Activated CD4-positive, alpha-beta memory T cell treated with anti-CD3 and anti-CD28 coated beads for 36 hours (primary cell): ENCODE measurements around the gene KRTAP5-3. TPM values are rescaled to one million over a fixed set of nuclear protein-coding genes. Genes with fewer than 3 reads are reported as not detected.

Experiments used
- CTCF ChIA-PET: fragments of 350-600 bp; sonication (Branson Sonifier 250); formaldehyde crosslinking; loops from one replicate; lab custom pipeline; 2021; ENCODE audit warnings: antibody characterized with exemption, inconsistent platforms; lab: Charles Lee
- POLR2A ChIA-PET: fragments of 350-600 bp; sonication (Branson Sonifier 250); formaldehyde crosslinking; loops from one replicate; lab custom pipeline; 2021; ENCODE audit warnings: antibody characterized with exemption; lab: Charles Lee
- DNase-seq: peaks from one replicate; pipeline ENCODE4 v3.0.0-alpha.2; 2020
- H3K27ac Mint-ChIP-seq: one replicate; pipeline ENCODE4 v1.8.0; 2021; ENCODE audit warnings: mixed read lengths
- H3K27me3 Mint-ChIP-seq: one replicate; pipeline ENCODE4 v1.8.0; 2021; ENCODE audit warnings: mixed read lengths
- H3K36me3 Mint-ChIP-seq: one replicate; pipeline ENCODE4 v1.8.0; 2021; ENCODE audit warnings: mixed read lengths
- H3K4me1 Mint-ChIP-seq: one replicate; pipeline ENCODE4 v1.8.0; 2021; ENCODE audit warnings: low read depth, mixed read lengths
- H3K4me3 Mint-ChIP-seq: one replicate; pipeline ENCODE4 v1.8.0; 2021; ENCODE audit warnings: mild to moderate bottlenecking, mixed read lengths
- H3K9me3 Mint-ChIP-seq: one replicate; pipeline ENCODE4 v1.8.0; 2021; ENCODE audit warnings: mixed read lengths
- intact Hi-C: fragments of 100-400 bp; cut with micrococcal nuclease; formaldehyde crosslinking; loops from one replicate; pipeline ENCODE4 v1.15.1; 2023
- total RNA-seq, 2 experiments: library from RNA; stranded (reverse); gene quantifications; one replicate each; pipeline ENCODE4 v1.2.3, GENCODE V29; 2021

The KRTAP5-3 gene
- total RNA-seq, 2 experiments from 2014 or later: not detected

GRCh38 chr11:1573903-1574237 lies 34.4 kb downstream of the KRTAP5-3 start:
- H3K36me3 Mint-ChIP-seq: peaks cover 4% of the 10 kb centered on the region
- H3K27me3 Mint-ChIP-seq: peaks cover 2% of the 10 kb centered on the region
- H3K4me3 Mint-ChIP-seq: peak overlapping the region; percentile 42
- ChIA-PET CTCF (interaction anchor here (0.9 to 9.1 kb wide), 14 partner anchors 15 to 370 kb away, joined by 3 to 113 read pairs (median 8); no protein-coding TSS in a partner anchor), POLR2A (interaction anchor here (1.1 to 1.2 kb wide), 3 partner anchors 16 to 311 kb away, joined by 3 to 4 read pairs (median 4); no protein-coding TSS in a partner anchor)
- H3K27ac Mint-ChIP-seq: no peak overlapping the region
- peak; percentile 33 for DNase-seq
- peaks cover 7% of the 10 kb centered on the region for H3K9me3 Mint-ChIP-seq
- intact Hi-C loops: loop anchor here (1.0 to 5.0 kb wide), 7 partner anchors 28 to 372 kb away; partner anchors contain the start of gene BRSK2
- H3K4me1 Mint-ChIP-seq: peaks cover 10% of the 10 kb centered on the region

- Mint-ChIP-seq H3K27me3 (peaks cover 2% of the 10 kb centered on the region), H3K9me3 (peaks cover 3% of the 10 kb centered on the region), H3K4me1 (peaks cover 16% of the 10 kb centered on the region), H3K36me3 (peaks cover 3% of the 10 kb centered on the region), H3K4me3 (peak overlapping the region; percentile 42), H3K27ac (no peak overlapping the region)
- ChIA-PET CTCF (interaction anchor here (0.8 to 9.1 kb wide), 12 partner anchors 15 to 370 kb away, joined by 3 to 113 read pairs (median 5); no protein-coding TSS in a partner anchor), POLR2A (interaction anchor here (1.1 to 1.2 kb wide), 2 partner anchors 27 to 311 kb away, joined by 3 to 4 read pairs; no protein-coding TSS in a partner anchor)
- DNase-seq: peak; percentile 53
- intact Hi-C loops: loop anchor here (2.0 to 5.0 kb wide), 3 partner anchors 36 to 371 kb away; no protein-coding TSS in a partner anchor
Measured at GRCh38 chr11:1573077-1573902, 35.0 kb downstream of the KRTAP5-3 start.

- H3K27ac Mint-ChIP-seq: no peak within 1 kb of the TSS
- ChIA-PET POLR2A (no interaction called here), CTCF (interaction anchor here (0.8 to 9.1 kb wide), 5 partner anchors 23 to 369 kb away, joined by 3 to 113 read pairs (median 4); no protein-coding TSS in a partner anchor)
- H3K9me3 Mint-ChIP-seq: no peaks in the 10 kb centered on the region
- DNase-seq: peak; percentile 93
- peak within 1 kb of the TSS; percentile 42 for H3K4me3 Mint-ChIP-seq
- peaks cover 2% of the 10 kb centered on the region for H3K27me3 Mint-ChIP-seq
- intact Hi-C loops: loop anchor here (2.0 to 5.0 kb wide), 3 partner anchors 35 to 370 kb away; no protein-coding TSS in a partner anchor
- peaks cover 16% of the 10 kb centered on the region for H3K4me1 Mint-ChIP-seq
- no peaks in the 10 kb centered on the region for H3K36me3 Mint-ChIP-seq
Measured at GRCh38 chr11:1572197-1573076, 35.8 kb downstream of the KRTAP5-3 start, which contains the start of gene DUSP8. Gene DUSP8 (minus strand): TSS chr11:1572271. CDS start chr11:1565826, 6,445 bp downstream.

- H3K4me1 Mint-ChIP-seq: peaks cover 16% of the 10 kb centered on the region
- POLR2A ChIA-PET: no interaction called here
- intact Hi-C loops: loop anchor here (2.0 to 5.0 kb wide), 3 partner anchors 34 to 369 kb away; no protein-coding TSS in a partner anchor
- CTCF ChIA-PET: interaction anchor here (9.1 kb wide), 1 partner anchor 25 kb away, joined by 113 read pairs; no protein-coding TSS in a partner anchor
- H3K27ac Mint-ChIP-seq: no peak overlapping the region
- no peaks in the 10 kb centered on the region for H3K9me3 Mint-ChIP-seq
- no peak for DNase-seq
- H3K4me3 Mint-ChIP-seq: no peak overlapping the region
- no peaks in the 10 kb centered on the region for H3K36me3 Mint-ChIP-seq
- H3K27me3 Mint-ChIP-seq: peaks cover 2% of the 10 kb centered on the region
Measured at GRCh38 chr11:1571760-1572196, 36.5 kb downstream of the KRTAP5-3 start.

- DNase-seq: peak; percentile 33
- intact Hi-C loops: loop anchor here (5.0 kb wide), 2 partner anchors 34 to 369 kb away; no protein-coding TSS in a partner anchor
- Mint-ChIP-seq H3K36me3 (no peaks in the 10 kb centered on the region), H3K4me1 (peaks cover 16% of the 10 kb centered on the region), H3K27ac (no peak overlapping the region), H3K9me3 (no peaks in the 10 kb centered on the region), H3K27me3 (peaks cover 2% of the 10 kb centered on the region), H3K4me3 (peak overlapping the region; percentile 58)
- POLR2A ChIA-PET: no interaction called here
- CTCF ChIA-PET: interaction anchor here (0.5 to 9.1 kb wide), 2 partner anchors 25 to 33 kb away, joined by 3 to 113 read pairs; no protein-coding TSS in a partner anchor
Measured at GRCh38 chr11:1570896-1571759, 37.1 kb downstream of the KRTAP5-3 start.

- Mint-ChIP-seq H3K27ac (no peak overlapping the region), H3K36me3 (no peaks in the 10 kb centered on the region), H3K27me3 (peaks cover 2% of the 10 kb centered on the region), H3K4me3 (peak overlapping the region; percentile 58), H3K9me3 (no peaks in the 10 kb centered on the region), H3K4me1 (peaks cover 16% of the 10 kb centered on the region)
- no peak for DNase-seq
- intact Hi-C loops: loop anchor here (5.0 kb wide), 2 partner anchors 33 to 368 kb away; no protein-coding TSS in a partner anchor
- POLR2A ChIA-PET: no interaction called here
- CTCF ChIA-PET: interaction anchor here (0.5 to 9.1 kb wide), 2 partner anchors 24 to 33 kb away, joined by 3 to 113 read pairs; no protein-coding TSS in a partner anchor
Measured at GRCh38 chr11:1570531-1570895, 37.8 kb downstream of the KRTAP5-3 start.

GRCh38 chr11:1570001-1570453 lies 38.2 kb downstream of the KRTAP5-3 start:
- Mint-ChIP-seq H3K4me3 (no peak overlapping the region), H3K27ac (no peak overlapping the region), H3K4me1 (peaks cover 16% of the 10 kb centered on the region), H3K9me3 (no peaks in the 10 kb centered on the region), H3K36me3 (no peaks in the 10 kb centered on the region), H3K27me3 (peaks cover 2% of the 10 kb centered on the region)
- ChIA-PET CTCF (interaction anchor here (9.1 kb wide), 1 partner anchor 24 kb away, joined by 113 read pairs; no protein-coding TSS in a partner anchor), POLR2A (no interaction called here)
- intact Hi-C loops: loop anchor here (5.0 kb wide), 2 partner anchors 33 to 368 kb away; no protein-coding TSS in a partner anchor
- no peak for DNase-seq

GRCh38 chr11:1569251-1569780 lies 38.9 kb downstream of the KRTAP5-3 start:
- intact Hi-C loops: no loop called here
- ChIA-PET POLR2A (no interaction called here), CTCF (interaction anchor here (9.1 kb wide), 1 partner anchor 23 kb away, joined by 113 read pairs; no protein-coding TSS in a partner anchor)
- H3K4me1 Mint-ChIP-seq: peaks cover 16% of the 10 kb centered on the region
- H3K27ac Mint-ChIP-seq: no peak overlapping the region
- DNase-seq: no peak
- no peaks in the 10 kb centered on the region for H3K9me3 Mint-ChIP-seq
- peaks cover 2% of the 10 kb centered on the region for H3K27me3 Mint-ChIP-seq
- no peaks in the 10 kb centered on the region for H3K36me3 Mint-ChIP-seq
- no peak overlapping the region for H3K4me3 Mint-ChIP-seq

GRCh38 chr11:1568441-1568911 lies 39.8 kb downstream of the KRTAP5-3 start:
- ChIA-PET POLR2A (no interaction called here), CTCF (interaction anchor here (9.1 kb wide), 1 partner anchor 22 kb away, joined by 113 read pairs; no protein-coding TSS in a partner anchor)
- no peak overlapping the region for H3K4me3 Mint-ChIP-seq
- peaks cover 1% of the 10 kb centered on the region for H3K27me3 Mint-ChIP-seq
- intact Hi-C loops: no loop called here
- H3K4me1 Mint-ChIP-seq: peaks cover 12% of the 10 kb centered on the region
- DNase-seq: no peak
- H3K36me3 Mint-ChIP-seq: no peaks in the 10 kb centered on the region
- H3K27ac Mint-ChIP-seq: no peak overlapping the region
- no peaks in the 10 kb centered on the region for H3K9me3 Mint-ChIP-seq

- ChIA-PET CTCF (interaction anchor here (9.1 kb wide), 1 partner anchor 21 kb away, joined by 113 read pairs; no protein-coding TSS in a partner anchor), POLR2A (no interaction called here)
- intact Hi-C loops: no loop called here
- Mint-ChIP-seq H3K4me1 (peaks cover 9% of the 10 kb centered on the region), H3K36me3 (no peaks in the 10 kb centered on the region), H3K27ac (no peak overlapping the region), H3K9me3 (no peaks in the 10 kb centered on the region), H3K27me3 (no peaks in the 10 kb centered on the region), H3K4me3 (no peak overlapping the region)
- DNase-seq: no peak
Measured at GRCh38 chr11:1567721-1568100, 40.6 kb downstream of the KRTAP5-3 start.
